Stimulated activated naive CD8-positive, alpha-beta T cell treated with anti-CD3 and anti-CD28 coated beads, Interleukin-15, Interleukin-2, amounts not matched to agents 100 U/mL and 50 U/mL, for 24 hours (primary cell): ENCODE results near the gene CDC42EP2.
A peak's percentile ranks its signal among the peaks of the same experiment; 100 is the strongest.

Experiments
- ATAC-seq: fragments of 150-1000 bp; cut with Tn5 transposase; one replicate; pipeline ENCODE4 v1.10.0; 2021
- DNase-seq: peaks from one replicate; pipeline ENCODE4 v3.0.0; 2021

The CDC42EP2 gene, protein sequence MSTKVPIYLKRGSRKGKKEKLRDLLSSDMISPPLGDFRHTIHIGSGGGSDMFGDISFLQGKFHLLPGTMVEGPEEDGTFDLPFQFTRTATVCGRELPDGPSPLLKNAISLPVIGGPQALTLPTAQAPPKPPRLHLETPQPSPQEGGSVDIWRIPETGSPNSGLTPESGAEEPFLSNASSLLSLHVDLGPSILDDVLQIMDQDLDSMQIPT

DNA sequence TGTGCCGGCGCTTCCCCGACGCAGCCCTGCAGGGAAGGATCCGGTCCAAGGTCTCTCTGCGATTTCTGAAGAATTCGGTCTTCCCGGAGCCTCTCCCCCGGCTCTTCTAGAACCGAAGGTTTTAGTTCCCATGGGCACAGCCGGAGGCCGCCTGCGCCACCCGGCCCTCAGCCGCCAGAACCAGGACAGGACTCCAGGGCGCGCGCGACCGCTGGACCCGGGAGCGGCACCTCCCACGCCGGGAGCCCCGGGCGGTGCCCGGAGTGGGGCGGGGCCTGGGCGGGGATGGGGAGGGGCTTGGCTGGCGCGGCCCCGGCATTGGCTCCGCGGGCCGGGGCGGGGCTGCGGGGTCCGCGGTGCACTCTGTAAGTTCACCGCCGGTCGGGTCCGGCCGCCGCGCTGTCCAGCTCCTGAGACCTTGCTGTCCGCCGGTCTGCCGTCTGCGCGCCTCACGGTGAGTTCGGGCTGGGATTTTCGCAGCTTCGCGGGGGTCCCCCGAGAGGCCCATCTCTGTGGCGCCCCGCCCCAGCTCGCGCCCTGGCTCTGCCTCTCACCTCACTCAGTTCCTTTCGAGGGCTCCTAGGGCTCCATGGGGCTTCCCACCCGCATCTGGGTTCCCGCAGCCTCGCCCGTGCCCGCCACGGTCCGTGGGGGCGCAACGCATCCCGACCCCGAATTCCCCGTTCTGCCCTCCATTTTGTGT lies at the start of gene CDC42EP2:
TSS of gene CDC42EP2 (plus strand) at position 366 of the 703 bp plus-strand sequence. CDS start 6,033 bp downstream, outside the sequence.
- DNase-seq: peak; percentile 85
- ATAC-seq: peak; percentile 89

DNA sequence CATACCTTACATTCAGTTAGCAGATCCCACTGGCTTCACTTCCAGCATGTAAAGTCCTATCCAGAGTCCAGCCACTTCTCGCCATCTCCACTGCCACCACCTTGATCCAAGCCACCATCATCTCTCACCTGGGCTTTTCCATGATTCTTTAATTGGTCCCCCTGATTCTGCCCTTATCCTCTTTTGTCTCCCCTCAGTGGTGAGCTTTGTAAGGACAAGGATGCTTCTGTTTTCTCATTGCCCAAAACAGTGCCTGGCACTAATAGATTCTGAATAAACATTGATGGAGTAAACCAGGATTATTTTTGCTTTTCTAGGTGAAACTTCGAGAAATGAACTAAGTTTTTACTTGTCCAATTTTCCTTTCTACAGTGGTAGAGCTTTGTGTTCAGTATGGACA lies 48.5 kb upstream of the CDC42EP2 start:
- DNase-seq: no peak
- no peak for ATAC-seq

DNA sequence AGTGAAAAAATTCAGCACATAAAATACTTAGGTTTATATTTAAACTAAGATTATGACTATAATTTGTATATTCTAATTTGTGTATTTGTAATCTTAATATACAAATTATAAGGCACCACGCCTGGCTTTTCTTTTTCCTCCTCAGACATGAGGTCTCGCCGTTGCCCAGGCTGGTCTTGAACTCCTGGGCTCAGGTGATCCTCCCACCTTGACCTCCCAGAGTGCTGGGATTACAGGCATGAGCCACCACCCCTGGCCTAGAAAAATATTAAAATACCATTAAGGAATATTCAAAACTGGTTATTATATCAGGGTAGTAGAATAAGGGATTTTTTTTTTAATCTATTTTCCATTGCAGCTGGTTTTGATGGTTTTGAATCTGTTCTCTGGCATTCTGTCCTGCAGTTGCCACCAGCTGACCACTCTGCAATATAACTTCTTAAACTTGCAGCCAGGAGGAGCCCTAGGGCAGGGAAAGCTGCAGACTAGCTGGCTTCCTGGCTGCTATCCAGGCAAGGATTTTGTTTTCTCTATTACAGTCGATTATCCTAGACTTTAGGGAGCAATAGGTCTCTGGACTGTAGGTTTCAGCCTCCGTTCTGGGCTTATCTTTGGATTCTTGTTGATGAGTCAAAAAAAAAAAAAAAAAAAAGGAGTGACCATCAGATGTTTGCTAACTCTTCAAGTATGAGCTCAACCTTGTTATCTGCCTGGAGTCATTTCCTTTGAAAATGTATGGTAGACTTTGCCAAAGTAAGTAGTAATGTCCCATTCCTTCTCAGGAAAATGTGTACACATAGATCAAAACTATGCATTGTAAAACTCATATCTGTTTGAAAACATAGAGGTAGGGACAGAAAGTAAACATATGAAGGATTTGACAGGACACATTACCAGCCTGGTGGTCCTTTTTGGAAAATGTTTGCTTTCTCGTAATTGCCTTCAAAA lies 39.7 kb upstream of the CDC42EP2 start:
- DNase-seq: peak; percentile 24
- ATAC-seq: no peak

DNA sequence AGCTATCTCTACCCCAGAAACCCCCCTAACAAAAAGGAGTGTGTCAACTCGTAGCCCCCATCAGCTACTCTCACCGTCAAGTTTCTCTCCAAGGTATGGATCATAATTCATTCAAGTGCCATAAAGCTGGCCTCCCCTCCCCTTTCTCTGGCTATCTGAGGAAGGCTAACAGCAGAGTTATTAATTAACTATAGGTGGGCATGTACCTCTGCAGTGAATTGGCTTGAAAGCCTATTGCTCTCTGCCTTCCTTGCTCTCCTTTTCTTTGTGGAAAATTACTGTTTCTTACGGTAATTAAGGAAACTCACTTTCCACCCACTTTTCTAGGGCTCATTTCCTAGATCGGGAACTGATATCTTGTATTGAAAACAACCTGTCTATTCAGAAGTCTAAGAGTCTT lies 38.8 kb upstream of the CDC42EP2 start:
- ATAC-seq (no peak), DNase-seq (no peak)

DNA sequence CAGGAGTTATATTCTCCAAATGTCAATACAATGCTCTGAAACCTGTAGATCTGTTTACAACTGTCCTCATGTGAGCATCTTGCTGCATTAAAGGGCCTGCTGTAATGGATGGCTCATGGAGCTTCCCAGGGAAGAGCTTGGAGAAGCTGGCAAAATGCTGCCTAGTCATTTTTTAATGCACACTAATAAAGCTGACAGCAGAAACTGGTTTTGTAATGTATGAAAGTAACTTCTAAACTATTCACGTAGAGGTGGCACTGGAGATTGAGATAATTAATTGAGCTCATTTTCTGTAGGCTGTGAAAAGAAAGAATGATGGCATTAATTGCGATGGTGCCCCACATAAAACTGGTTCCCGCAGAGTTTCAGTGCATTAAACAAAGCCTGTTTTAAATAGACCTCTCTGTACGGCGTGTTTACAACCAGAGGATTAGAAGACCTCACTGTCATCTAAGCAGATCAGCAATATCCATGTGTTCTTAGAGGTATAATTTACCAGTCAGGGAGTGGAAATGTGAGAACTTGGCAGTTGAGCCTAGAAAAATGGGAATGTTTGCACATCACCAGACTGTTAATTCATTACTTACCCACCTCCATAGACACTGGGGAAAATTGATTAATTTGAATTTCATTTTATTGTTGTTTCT lies 36.9 kb upstream of the CDC42EP2 start:
- DNase-seq (no peak), ATAC-seq (no peak)

DNA sequence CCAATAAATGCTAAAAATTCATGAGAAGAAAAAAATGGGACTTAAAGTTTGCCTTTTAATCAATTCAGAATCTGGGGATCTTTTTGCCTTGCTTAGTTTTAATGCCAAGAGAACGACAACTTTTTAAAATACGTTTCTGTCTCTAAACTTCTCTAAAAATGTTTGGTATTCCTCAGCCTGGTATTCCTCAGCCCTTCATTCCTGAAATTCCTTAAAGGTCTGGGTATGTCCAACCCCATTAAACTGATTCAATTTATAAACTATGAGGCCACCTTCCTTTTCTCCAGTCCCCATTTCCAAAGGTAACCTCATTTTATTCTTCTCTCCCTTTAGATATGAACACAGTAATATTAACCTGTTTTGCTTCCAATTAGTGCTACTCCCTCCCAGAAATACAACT lies 36.3 kb upstream of the CDC42EP2 start:
- ATAC-seq (no peak), DNase-seq (no peak)

DNA sequence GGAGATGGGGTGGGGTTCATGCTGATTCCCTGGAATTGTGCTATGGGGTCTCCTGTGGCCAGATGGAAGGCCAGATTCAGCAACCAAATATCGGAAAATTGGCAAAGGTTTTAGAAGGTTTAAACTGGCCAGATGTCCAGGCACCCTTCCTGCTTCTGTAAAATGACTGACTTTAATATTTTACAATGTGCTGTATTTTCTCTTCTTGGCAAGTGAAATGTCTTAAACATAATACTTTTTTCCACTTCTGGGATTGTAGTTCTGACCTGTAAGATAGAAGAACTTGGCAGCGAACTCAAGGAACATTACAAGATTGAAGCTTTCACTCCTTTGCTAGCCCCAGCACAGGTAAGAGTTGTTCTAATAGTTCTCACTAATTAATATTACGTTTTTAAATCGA lies 35.4 kb upstream of the CDC42EP2 start:
- ATAC-seq (no peak), DNase-seq (no peak)

DNA sequence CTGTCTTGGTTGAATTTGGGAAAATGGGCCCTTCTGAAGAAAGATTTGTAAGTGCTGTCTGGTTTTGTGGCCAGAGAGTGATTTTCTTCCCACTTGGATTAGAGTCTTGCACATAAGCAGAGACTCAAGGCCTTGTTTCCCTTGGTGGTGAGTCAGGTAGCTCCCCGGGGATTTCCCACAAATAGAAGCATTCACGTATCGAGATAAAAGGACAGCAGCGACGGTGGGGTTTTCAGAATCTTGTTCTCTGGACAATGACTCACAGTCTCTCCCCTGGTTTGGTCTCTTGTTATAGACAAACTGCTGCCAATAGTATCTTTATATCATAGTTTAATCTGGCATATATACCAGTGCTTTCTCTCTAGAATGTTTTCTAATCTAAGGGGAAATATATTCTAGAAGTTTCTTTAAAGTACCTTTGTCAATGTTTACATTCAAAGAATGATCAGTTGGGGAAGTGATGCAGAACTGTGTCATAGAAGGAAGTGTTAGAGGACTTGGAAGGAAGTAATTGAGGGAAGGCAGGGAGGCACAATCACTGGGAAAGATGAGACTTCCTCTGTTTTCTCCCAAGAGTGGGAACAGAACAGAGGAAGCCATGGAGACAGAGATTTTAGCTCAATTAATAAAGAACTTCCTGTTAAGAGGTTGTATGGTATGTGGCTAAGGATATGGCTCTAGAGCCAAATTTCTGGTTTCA lies 34.8 kb upstream of the CDC42EP2 start:
- DNase-seq: peak; percentile 51
- peak; percentile 94 for ATAC-seq

DNA sequence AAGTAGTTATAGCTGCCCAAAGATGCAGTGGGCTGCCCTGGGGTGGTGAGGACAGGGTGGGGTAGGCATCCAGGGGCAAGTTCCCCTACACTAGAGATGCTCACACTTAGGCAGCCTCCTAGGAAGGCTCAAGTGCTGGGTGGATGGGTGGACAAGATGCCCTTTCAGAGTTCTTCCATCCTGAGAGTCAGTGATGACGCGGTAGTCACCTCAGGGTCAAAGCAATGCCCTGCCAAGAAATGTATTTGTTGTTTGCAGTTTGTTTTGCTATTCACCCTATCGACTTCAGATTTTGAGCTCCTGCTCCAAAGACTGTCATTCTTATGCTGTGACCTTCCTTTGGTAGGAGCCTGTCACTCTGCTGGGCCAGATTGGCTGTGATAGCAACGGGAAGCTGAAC lies 34.0 kb upstream of the CDC42EP2 start:
- DNase-seq: no peak

DNA sequence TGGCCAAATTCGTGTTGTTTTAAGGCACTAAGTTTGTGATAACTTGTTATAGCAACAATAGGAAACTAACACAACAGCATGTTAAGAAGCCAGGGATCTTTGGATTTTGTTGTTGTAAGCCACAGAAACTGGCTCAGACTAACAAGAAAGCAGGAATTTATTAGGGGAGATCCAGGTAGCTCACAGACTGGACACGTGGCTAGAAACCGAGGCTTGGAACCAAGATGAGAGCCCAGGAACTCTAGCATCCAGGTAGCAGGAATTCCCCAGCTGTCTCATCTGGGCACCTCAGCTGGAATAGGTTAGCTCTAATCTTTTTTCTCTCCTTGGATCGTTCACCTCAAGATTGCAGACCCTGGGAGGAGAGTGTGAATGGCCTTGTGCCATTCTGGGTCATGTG lies 28.0 kb upstream of the CDC42EP2 start:
- no peak for ATAC-seq
- no peak for DNase-seq

More for the DNA sequence above, 34.0 kb upstream of the CDC42EP2 start:
- no peak for ATAC-seq

DNA sequence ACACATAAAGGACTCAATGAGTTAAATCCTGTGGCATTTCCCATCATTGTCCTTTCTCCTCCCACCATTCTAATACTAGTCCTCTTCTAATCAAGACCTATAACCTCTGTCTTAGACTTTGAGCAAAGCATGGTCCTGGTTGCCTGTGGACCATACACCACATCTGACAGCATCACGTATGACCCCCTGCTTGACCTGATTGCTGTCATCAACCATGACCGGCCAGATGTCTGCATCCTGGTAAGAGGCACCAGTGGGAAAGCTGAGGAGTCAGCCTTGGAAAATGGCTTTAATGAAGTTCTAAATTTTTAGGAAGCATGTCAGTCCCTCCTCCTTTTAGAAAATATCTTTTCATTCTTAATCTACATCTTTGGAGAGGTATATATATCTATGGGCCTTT lies 27.1 kb upstream of the CDC42EP2 start:
- ATAC-seq: no peak
- DNase-seq: no peak

DNA sequence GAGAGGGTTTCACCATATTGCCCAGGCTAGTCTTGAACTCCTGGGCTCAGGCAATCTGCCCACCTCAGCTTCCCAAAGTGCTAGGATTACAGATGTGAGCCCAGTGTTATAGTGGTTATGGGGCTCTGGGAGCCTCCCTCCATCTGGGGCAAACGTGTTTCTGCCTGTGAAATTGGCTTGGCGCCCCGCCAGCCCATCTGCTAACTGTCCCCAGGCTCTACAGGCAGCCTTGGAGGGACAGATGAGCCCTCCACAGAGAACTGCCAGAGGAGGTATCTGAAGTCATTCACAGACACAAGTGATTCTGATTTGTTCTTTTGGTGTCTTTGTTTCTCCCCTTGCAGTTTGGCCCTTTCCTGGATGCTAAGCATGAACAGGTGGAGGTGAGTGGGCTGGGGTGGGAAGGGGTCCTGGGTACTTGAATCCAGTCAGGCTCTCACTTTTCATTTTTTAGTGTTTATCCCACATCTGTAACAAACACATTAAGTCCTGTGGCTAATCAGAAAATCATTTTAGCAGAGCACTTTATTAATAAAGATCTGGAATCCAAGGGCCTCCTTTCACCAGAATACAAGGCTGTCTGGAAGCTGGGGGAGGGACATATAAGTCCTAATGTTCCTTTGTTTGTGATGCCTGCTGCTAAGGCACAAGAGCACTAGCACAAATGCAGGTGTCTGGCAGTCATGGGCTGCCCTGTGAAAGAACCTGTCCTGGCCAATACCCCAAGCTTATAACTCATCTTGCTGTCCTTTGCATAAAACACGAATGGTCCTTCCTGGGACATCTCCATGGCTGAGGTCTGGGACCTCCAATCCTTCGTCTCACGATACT lies 25.7 kb upstream of the CDC42EP2 start:
- no peak for ATAC-seq
- DNase-seq: no peak

DNA sequence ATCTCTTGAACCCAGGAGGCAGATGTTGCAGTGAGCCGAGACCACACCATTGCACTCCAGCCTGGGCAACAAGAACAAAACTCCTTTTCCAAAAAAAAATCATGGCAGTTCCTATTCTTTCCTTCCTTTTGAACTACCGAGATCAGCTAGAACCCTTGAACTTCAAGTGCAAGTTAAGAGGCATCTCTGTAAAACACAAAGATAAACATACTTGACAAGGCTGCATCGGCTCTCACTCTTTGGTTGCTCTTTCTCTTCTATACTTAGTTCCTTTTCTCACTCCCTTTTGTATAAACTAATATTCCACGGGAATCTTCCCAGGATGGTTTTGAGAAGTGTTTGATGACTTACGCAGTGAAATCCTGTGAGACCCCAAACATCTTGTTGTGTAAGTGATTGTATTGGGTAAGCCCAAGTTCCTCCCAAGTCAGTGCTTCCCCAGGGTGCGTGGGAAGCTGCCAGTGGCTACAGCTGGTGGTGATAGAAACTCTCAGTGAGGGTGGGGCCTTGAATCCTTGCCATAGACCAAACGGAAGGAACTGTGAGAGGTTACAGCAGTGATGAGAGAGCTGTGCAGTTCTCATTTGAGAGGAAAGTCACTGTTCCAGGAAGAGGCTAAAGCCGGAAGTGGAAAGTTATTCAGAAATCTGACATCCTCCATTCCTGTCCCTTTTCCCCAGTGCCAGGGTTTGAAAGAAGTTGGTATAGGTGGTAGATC lies 24.1 kb upstream of the CDC42EP2 start:
- DNase-seq: no peak
- ATAC-seq: peak; percentile 46

DNA sequence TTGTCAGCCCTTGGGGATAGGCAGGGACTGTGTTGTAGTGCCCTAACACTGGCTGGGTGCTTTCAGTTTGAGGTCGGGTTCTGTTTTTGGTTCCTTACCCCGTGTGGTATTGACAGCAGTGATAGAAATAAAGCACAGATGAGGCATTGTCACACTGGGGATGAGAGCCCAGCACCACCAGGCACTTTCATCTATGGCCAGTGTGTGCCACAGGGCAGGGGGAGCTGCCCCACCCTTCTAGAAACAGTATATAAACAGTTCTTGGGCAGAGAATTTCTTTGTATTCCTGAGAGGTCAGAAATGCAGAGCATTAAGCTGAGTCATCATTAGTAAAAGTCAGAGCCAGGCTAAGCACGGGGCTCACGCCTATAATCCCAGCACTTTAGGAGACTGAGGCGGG lies 23.1 kb upstream of the CDC42EP2 start:
- DNase-seq (no peak), ATAC-seq (no peak)

DNA sequence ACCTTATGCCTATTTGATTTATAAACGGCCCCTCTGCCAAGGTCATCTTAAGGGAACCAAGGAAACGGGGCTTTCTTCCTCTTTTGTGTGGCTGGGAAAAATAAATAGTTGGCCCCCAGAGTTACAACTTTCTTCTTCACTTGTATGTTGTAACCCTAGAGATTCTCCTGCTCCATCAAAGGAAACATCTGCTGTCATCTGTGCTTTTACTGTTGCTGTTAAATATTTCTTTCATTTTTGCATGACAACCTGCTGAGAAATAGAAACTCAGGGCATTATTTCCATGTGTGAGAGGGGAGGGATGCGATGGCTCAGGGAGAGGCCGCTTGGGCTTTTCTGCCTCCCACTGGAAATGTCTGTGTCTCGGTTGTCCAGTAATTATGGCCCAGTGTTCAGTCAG lies 21.8 kb upstream of the CDC42EP2 start:
- ATAC-seq (no peak), DNase-seq (no peak)

DNA sequence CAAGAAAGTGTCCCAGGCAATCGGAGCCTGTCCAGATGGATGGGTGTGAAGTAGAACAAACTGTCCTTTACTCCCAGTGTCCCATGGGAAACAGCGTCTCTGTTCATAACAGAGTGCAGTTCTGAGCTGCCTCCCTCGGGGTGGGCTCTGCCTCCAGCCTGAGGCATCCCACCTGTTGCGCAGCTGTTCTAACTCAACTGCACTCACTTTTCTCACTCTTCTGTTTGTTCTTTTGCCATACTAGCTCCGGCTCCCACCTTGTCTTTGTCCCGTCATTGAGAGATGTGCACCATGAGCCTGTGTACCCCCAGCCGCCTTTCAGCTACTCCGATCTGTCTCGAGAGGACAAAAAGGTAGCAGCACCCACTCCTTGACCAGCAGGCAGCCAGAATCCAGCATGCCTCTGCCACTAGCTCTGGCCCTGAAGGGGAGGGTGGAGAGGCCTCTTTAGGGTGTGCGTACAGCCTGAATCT lies 20.7 kb upstream of the CDC42EP2 start:
- no peak for DNase-seq
- ATAC-seq: no peak

DNA sequence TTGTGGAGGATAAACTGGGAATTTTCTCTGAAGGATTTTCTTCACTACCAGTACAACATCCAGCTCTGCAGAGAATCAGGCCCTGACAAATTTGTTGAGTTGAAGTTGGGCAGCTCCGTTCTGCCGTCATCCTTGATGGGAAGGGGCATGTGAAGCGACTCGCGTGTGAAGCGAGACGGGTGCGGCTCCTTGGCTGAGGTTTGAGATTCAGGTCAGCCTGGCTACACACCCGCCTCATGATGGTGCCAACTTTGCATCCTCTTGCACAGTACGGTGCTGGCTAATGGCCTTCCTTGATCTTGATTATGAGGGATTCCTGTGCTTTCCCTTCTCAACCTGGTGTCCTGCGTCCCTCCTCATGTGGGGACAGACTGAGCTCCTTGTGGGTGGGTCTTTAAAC lies 19.7 kb upstream of the CDC42EP2 start:
- DNase-seq: no peak
- ATAC-seq: no peak

DNA sequence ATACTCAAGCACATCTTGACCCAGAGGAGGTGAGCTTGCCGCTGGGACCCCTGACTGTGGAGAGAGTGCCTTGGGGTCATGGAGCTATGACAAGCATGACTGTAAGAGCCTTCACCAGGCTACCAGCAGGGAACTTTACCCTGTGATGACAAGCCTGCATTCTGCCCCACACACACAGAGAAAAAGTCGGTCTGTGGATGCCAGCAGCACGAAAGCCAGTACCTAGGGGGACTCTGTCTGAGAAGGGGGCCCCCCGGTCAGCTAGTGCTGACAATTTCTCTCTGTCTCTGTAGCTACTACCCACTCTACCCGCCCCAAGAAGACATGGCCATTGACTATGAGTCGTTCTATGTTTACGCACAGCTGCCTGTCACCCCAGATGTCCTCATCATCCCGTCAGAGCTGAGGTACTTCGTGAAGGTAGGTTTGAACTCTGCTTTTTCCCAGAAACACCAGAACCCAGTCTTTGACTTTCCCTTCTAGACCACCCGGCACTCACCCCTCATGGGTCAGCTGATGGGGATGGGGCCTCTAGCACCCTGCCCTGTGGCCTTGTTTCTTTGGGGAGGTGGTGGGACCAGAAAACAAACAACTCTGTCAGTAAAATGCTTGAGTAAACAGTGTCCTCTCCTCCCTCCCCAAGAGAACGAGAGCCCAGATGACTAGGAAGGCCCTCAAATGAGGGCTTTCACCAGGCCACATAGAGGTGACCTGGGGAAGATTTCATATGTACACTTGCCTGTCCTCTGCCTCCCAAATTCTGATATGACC lies 18.9 kb upstream of the CDC42EP2 start:
- DNase-seq (no peak), ATAC-seq (no peak)

DNA sequence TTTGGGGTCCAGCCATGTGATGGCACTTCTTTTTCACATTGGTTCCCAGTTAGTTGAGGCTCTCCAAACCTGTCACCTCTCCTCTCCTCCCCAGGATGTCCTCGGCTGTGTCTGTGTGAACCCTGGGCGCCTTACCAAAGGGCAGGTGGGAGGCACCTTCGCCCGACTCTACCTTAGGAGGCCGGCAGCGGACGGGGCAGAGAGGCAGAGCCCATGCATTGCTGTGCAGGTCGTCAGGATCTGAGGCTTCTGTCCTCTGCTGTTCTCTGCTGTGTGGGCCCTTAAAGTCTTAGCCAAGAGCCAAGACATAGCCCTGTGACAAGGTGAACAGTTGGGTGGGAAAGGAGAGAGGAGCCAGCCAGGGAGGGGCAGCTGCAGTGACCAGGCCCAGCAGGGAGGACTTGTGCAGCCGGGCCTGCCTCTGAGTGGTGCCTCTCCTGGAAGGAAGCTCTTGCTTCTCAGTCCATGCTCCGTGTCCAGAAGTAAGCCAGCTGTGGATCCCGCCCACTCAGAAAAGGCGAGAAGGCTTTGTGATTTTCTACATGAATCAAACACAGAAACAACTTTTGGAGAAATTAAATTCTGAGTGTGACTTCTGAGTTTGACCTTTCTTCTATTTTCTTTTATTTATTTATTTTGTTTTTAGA lies 17.5 kb upstream of the CDC42EP2 start:
- ATAC-seq (no peak), DNase-seq (no peak)
